Lower leg skin (tissue), 3 donors: ENCODE data around the gene ZFYVE28.

Experiments used
- POLR2A ChIP-seq, 2 donors: fragments of 450-650 bp; IDR thresholded peaks; one replicate each; pipeline ENCODE4 v1.6.1; 2016 to 2017; ENCODE audit warnings: antibody characterized with exemption in 2 of 2, mild to moderate bottlenecking in 1 of 2, moderate library complexity in 1 of 2
- TF ChIP-seq, protein P1 (sequence below), 3 donors: fragments of 450-650 bp; IDR thresholded peaks; one replicate each; pipeline ENCODE4 v1.5.1; 2016; ENCODE audit warnings: antibody characterized with exemption in 3 of 3, mild to moderate bottlenecking in 3 of 3, moderate library complexity in 2 of 3

DNA sequence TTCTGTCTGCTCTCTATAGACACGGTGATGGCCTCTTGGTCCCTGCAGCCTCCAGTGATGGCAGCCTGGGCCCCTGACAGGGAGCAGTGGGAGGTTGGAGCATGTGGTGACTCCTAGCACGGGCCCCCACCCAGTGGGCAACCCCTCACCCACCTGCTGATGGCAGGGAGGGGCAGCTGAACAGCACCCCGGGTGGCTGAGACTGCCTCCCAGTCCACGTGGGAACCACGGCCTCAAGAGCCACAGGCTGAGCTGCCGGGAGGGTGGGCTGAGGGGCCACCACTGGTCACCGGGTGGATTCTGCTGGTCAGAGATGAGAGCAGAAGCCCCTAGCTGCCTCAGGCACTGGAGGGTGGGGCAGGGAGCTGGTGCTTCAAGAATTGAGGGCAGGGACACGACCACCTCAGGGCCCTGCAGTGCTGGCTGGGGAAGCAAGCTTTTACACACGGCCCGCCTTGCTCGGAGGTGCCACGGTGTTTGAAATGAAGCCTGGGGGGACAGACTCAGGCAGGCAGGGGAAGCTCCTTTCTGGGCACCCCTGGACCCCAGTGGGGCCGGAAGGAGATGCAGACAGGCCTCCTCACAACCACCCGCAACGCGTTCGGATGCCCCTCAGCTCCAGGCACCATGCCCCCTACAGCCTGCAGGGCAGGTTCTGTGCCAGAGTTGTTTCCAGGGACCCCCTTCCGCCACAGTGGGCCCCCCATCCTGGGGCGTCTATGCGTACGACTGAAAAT lies 170.2 kb downstream of the ZFYVE28 start:
- TF ChIP-seq POLR2A (IDR thresholded peaks at IDR 0.05): no peak
- TF ChIP-seq, protein P1, sequence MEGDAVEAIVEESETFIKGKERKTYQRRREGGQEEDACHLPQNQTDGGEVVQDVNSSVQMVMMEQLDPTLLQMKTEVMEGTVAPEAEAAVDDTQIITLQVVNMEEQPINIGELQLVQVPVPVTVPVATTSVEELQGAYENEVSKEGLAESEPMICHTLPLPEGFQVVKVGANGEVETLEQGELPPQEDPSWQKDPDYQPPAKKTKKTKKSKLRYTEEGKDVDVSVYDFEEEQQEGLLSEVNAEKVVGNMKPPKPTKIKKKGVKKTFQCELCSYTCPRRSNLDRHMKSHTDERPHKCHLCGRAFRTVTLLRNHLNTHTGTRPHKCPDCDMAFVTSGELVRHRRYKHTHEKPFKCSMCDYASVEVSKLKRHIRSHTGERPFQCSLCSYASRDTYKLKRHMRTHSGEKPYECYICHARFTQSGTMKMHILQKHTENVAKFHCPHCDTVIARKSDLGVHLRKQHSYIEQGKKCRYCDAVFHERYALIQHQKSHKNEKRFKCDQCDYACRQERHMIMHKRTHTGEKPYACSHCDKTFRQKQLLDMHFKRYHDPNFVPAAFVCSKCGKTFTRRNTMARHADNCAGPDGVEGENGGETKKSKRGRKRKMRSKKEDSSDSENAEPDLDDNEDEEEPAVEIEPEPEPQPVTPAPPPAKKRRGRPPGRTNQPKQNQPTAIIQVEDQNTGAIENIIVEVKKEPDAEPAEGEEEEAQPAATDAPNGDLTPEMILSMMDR (IDR thresholded peaks at IDR 0.05): no peak
